ENCODE data around the gene DQX1.

Gene DQX1

GRCh38 chr2:74515271-74515980 is 10.6 kb downstream of the DQX1 start:
- CTCF ChIA-PET: no interaction called here
- Histone ChIP-seq H3K27ac (ENCODE audit: extremely low read depth, low read depth, low read length) (no peak overlapping the region), H3K36me3 (ENCODE audit: control insufficient read depth in 2 of 2, insufficient read depth in 1 of 2, low read length in 2 of 2) (no peaks in the 10 kb centered on the region), H3K4me3 (ENCODE audit: low read depth, low read length) (no peak overlapping the region), H3K9me3 (ENCODE audit: control insufficient read depth, insufficient read depth, low read depth, low read length) (no peaks in the 10 kb centered on the region), H3K4me1 (ENCODE audit: control insufficient read depth, insufficient read depth, low read length) (no peaks in the 10 kb centered on the region)
- POLR2A ChIA-PET: interaction anchor here (0.9 to 1.0 kb wide), 2 partner anchors 10 to 14 kb away, joined by 3 to 4 read pairs; partner anchors contain the start of genes AUP1, DQX1 and HTRA2
- TF ChIP-seq IKZF3 (tag by site-specific recombination; IDR thresholded peaks at IDR 0.05) (no peak), YY1 (tag by site-specific recombination; IDR thresholded peaks at IDR 0.05) (no peak), ZNF248 (tag by site-specific recombination; IDR thresholded peaks at IDR 0.05) (no peak)
- TF ChIP-seq, protein P1, sequence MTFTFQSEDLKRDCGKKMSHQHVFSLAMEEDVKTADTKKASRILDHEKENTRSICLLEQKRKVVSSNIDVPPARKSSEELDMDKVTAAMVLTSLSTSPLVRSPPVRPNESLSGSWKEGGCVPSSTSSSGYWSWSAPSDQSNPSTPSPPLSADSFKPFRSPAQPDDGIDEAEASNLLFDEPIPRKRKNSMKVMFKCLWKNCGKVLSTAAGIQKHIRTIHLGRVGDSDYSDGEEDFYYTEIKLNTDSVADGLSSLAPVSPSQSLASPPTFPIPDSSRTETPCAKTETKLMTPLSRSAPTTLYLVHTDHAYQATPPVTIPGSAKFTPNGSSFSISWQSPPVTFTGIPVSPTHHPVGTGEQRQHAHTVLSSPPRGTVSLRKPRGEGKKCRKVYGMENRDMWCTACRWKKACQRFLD (tag by site-specific recombination; IDR thresholded peaks at IDR 0.05): no peak

DNA sequence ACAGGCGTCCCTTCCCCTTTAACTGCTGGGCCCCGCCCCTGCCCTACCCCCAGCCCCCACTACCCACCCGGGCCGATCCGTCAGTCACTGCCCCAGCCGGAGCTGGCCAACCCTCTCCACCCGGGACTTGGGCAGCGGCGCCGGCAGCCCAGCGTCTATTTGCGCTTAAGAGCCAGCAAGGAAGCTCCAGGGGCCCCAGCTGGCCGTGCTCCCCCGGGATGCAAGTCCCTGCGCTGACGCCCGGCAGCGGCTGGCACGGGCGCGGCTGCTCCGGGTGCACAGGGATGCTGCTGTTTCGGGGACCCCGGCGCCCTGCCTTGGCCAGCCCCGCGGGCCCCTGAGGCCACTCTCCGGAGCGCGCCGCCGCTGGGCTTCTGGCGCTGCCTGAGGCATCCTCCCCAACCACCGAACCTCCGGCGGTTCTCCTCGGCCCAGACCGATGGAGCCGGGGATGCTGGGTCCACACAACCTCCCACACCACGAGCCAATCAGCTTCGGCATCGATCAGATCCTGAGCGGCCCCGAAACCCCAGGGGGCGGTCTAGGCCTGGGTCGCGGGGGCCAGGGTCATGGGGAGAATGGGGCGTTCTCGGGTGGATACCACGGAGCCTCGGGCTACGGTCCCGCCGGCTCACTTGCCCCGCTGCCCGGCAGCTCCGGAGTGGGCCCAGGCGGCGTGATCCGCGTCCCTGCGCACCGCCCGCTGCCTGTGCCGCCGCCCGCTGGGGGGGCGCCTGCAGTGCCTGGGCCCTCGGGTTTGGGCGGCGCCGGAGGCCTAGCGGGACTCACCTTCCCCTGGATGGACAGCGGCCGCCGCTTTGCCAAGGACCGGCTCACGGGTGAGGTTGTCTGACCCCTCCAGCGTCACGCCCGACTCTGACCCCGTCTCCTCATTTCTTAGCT is 11.4 kb downstream of the DQX1 start, which contains the start of gene TLX2:
Gene TLX2 (plus strand): TSS at position 83 of the 903 bp plus-strand sequence. CDS start 357 bp downstream, at position 440.
- H3K9me3 ChIP-seq (ENCODE audit: control insufficient read depth, insufficient read depth, low read depth, low read length): no peaks in the 10 kb centered on the region
- CTCF ChIA-PET: no interaction called here
- TF ChIP-seq, protein P2, sequence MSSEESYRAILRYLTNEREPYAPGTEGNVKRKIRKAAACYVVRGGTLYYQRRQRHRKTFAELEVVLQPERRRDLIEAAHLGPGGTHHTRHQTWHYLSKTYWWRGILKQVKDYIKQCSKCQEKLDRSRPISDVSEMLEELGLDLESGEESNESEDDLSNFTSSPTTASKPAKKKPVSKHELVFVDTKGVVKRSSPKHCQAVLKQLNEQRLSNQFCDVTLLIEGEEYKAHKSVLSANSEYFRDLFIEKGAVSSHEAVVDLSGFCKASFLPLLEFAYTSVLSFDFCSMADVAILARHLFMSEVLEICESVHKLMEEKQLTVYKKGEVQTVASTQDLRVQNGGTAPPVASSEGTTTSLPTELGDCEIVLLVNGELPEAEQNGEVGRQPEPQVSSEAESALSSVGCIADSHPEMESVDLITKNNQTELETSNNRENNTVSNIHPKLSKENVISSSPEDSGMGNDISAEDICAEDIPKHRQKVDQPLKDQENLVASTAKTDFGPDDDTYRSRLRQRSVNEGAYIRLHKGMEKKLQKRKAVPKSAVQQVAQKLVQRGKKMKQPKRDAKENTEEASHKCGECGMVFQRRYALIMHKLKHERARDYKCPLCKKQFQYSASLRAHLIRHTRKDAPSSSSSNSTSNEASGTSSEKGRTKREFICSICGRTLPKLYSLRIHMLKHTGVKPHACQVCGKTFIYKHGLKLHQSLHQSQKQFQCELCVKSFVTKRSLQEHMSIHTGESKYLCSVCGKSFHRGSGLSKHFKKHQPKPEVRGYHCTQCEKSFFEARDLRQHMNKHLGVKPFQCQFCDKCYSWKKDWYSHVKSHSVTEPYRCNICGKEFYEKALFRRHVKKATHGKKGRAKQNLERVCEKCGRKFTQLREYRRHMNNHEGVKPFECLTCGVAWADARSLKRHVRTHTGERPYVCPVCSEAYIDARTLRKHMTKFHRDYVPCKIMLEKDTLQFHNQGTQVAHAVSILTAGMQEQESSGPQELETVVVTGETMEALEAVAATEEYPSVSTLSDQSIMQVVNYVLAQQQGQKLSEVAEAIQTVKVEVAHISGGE (tag by site-specific recombination; conservative IDR thresholded peaks at IDR 0.05; ENCODE audit: low read depth): no peak
- no peak for TF ChIP-seq HOXA7 (CRISPR knock-in tag; IDR thresholded peaks at IDR 0.05; ENCODE audit: borderline replicate concordance)
- TF ChIP-seq MZF1 (tag by site-specific recombination; IDR thresholded peaks at IDR 0.05; ENCODE audit: borderline replicate concordance): no peak
- TF ChIP-seq ZNF768 (tag by site-specific recombination; IDR thresholded peaks at IDR 0.05): no peak
- no peak for TF ChIP-seq ZNF623 (tag by site-specific recombination; IDR thresholded peaks at IDR 0.05)
- TF ChIP-seq BCL6B (tag by site-specific recombination; IDR thresholded peaks at IDR 0.05): no peak
- no peak for TF ChIP-seq ZNF221 (tag by site-specific recombination; IDR thresholded peaks at IDR 0.05; ENCODE audit: borderline replicate concordance)
- TF ChIP-seq ZNF626 (tag by site-specific recombination; IDR thresholded peaks at IDR 0.05): no peak
- TF ChIP-seq, protein P3, sequence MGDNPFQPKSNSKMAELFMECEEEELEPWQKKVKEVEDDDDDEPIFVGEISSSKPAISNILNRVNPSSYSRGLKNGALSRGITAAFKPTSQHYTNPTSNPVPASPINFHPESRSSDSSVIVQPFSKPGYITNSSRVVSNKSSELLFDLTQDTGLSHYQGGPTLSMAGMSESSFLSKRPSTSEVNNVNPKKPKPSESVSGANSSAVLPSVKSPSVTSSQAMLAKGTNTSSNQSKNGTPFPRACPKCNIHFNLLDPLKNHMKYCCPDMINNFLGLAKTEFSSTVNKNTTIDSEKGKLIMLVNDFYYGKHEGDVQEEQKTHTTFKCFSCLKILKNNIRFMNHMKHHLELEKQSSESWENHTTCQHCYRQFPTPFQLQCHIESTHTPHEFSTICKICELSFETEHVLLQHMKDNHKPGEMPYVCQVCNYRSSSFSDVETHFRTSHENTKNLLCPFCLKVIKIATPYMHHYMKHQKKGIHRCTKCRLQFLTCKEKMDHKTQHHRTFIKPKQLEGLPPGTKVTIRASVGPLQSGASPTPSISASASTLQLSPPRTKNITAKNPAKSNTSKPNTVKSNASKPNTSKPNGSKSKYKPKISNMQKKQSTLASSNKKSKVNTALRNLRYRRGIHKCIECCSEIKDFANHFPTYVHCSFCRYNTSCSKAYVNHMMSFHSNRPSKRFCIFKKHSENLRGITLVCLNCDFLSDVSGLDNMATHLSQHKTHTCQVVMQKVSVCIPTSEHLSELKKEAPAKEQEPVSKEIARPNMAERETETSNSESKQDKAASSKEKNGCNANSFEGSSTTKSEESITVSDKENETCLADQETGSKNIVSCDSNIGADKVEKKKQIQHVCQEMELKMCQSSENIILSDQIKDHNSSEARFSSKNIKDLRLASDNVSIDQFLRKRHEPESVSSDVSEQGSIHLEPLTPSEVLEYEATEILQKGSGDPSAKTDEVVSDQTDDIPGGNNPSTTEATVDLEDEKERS (tag by site-specific recombination; IDR thresholded peaks at IDR 0.05): no peak
- no peak for TF ChIP-seq GLIS1 (tag by site-specific recombination; IDR thresholded peaks at IDR 0.05)
- TF ChIP-seq HOXD13 (CRISPR knock-in tag; IDR thresholded peaks at IDR 0.05; ENCODE audit: borderline replicate concordance): no peak
- no peak for TF ChIP-seq ZNF157 (tag by site-specific recombination; IDR thresholded peaks at IDR 0.05)
- no peak for TF ChIP-seq ELK4 (IDR thresholded peaks at IDR 0.05; ENCODE audit: borderline replicate concordance, low read depth, low read length)
- no peak for TF ChIP-seq ZNF292 (tag by site-specific recombination; IDR thresholded peaks at IDR 0.05; ENCODE audit: borderline replicate concordance, low read depth)
- TF ChIP-seq ZFP37 (tag by site-specific recombination; IDR thresholded peaks at IDR 0.05): no peak
- TF ChIP-seq ZNF660 (tag by site-specific recombination; IDR thresholded peaks at IDR 0.05): no peak
- no peak for TF ChIP-seq ZNF19 (tag by site-specific recombination; IDR thresholded peaks at IDR 0.05; ENCODE audit: low read depth)
- no peak for TF ChIP-seq ZNF169 (tag by site-specific recombination; IDR thresholded peaks at IDR 0.05)
- TF ChIP-seq ZFP41 (tag by site-specific recombination; IDR thresholded peaks at IDR 0.05; ENCODE audit: borderline replicate concordance): no peak
- peak within 1 kb of the TSS; percentile 26 for H3K4me3 ChIP-seq (ENCODE audit: low read depth, low read length)
- H3K36me3 ChIP-seq (ENCODE audit: control insufficient read depth in 2 of 2, insufficient read depth in 1 of 2, low read length in 2 of 2): no peaks in the 10 kb centered on the region
- POLR2A ChIA-PET: interaction anchor here (0.9 to 1.0 kb wide), 2 partner anchors 11 to 15 kb away, joined by 3 to 4 read pairs; partner anchors contain the start of genes AUP1, DQX1 and HTRA2
- H3K27ac ChIP-seq (ENCODE audit: extremely low read depth, low read depth, low read length): no peak within 1 kb of the TSS
- H3K4me1 ChIP-seq (ENCODE audit: control insufficient read depth, insufficient read depth, low read length): no peaks in the 10 kb centered on the region
